SK-N-SH (cell line): ENCODE results near the gene OTC. TPM values are rescaled to one million over a fixed set of nuclear protein-coding genes. Genes with fewer than 3 reads are reported as not detected.

Experiments
- CTCF ChIA-PET: fragments of 300-600, 350-600 bp; formaldehyde crosslinking; extraction: SDS; loops from one replicate; lab custom pipeline; 2021; lab: Yijun Ruan, JAX
- POLR2A ChIA-PET: fragments of 350-600 bp; sonication (Branson Sonifier 250); formaldehyde crosslinking; extraction: SDS; loops from one replicate; lab custom pipeline; 2020; ENCODE audit warnings: antibody characterized with exemption, inconsistent platforms; lab: Yijun Ruan, JAX
- DNase-seq: peaks from one replicate; pipeline ENCODE4 v3.0.0; 2012
- H2AFZ ChIP-seq: fragments of 200-600 bp; sonication (generic); 2 replicates; pipeline ENCODE4 v1.8.1; 2016; ENCODE audit warnings: antibody characterized with exemption, mild to moderate bottlenecking, low read depth
- H3F3A ChIP-seq: fragments of 200-600 bp; sonication (generic); replicated peaks from 2 replicates; pipeline ENCODE3; 2016; ENCODE audit warnings: antibody characterized with exemption, mild to moderate bottlenecking; ENCODE audit not compliant: insufficient read depth
- H3K27ac ChIP-seq, 2 experiments: fragments of 200-500 bp in 1 of 2; fragments of 200-600 bp in 1 of 2; sonication (Bioruptor generic) in 1 of 2; sonication (generic), shearing (Covaris generic) in 1 of 2; 2 replicates each; pipeline versions ENCODE4 v1.5.1 to v1.6.1; 2014 to 2016; ENCODE audit warnings: low read depth in 2 of 2, inconsistent platforms in 1 of 2, low read length in 1 of 2, mild to moderate bottlenecking in 1 of 2, mixed read lengths in 1 of 2
- H3K27me3 ChIP-seq: fragments of 200-600 bp; sonication (generic), shearing (Covaris generic); 2 replicates; pipeline ENCODE4 v1.6.1; 2016; ENCODE audit warnings: mixed run types; ENCODE audit not compliant: insufficient read depth
- H3K36me3 ChIP-seq, 2 experiments: fragments of 200-500 bp in 1 of 2; fragments of 200-600 bp in 1 of 2; sonication (Bioruptor generic) in 1 of 2; sonication (generic) in 1 of 2; replicated peaks in 1 of 2; 2 replicates each; pipeline versions ENCODE3 to v1.5.1; 2014 to 2016; ENCODE audit warnings: low read length in 1 of 2, mild to moderate bottlenecking in 1 of 2; ENCODE audit not compliant: insufficient read depth in 2 of 2, control insufficient read depth in 1 of 2
- H3K4me1 ChIP-seq, 2 experiments: fragments of 200-500 bp in 1 of 2; fragments of 200-600 bp in 1 of 2; sonication (Bioruptor generic) in 1 of 2; sonication (generic), shearing (Covaris generic) in 1 of 2; 2 replicates each; pipeline versions ENCODE4 v1.5.1 to v1.6.1; 2014 to 2016; ENCODE audit warnings: low read depth in 1 of 2, low read length in 1 of 2, mixed run types in 1 of 2; ENCODE audit not compliant: insufficient read depth in 2 of 2, control insufficient read depth in 1 of 2
- H3K4me2 ChIP-seq: fragments of 200-600 bp; sonication (generic), shearing (Covaris generic); 2 replicates; pipeline ENCODE4 v1.6.1; 2017; ENCODE audit warnings: mixed run types
- H3K4me3 ChIP-seq, 2 experiments: fragments of 200-500 bp in 1 of 2; fragments of 200-600 bp in 1 of 2; sonication (Bioruptor generic) in 1 of 2; sonication (generic), shearing (Covaris generic) in 1 of 2; 2 replicates each; pipeline versions ENCODE4 v1.5.1 to v1.8.1; 2014 to 2016; ENCODE audit warnings: low read depth in 2 of 2, inconsistent platforms in 1 of 2, low read length in 1 of 2, mild to moderate bottlenecking in 1 of 2, mixed read lengths in 1 of 2, moderate library complexity in 1 of 2
- H3K79me2 ChIP-seq: fragments of 200-600 bp; sonication (generic); 2 replicates; pipeline ENCODE4 v1.8.1; 2017; ENCODE audit warnings: mild to moderate bottlenecking; ENCODE audit not compliant: insufficient read depth
- H3K9ac ChIP-seq: fragments of 200-600 bp; sonication (generic); 2 replicates; pipeline ENCODE4 v1.6.1; 2017; ENCODE audit warnings: mixed run types
- H3K9me2 ChIP-seq: fragments of 200-600 bp; sonication (generic); 2 replicates; pipeline ENCODE4 v1.6.1; 2017; ENCODE audit warnings: mixed run types
- H3K9me3 ChIP-seq: fragments of 200-600 bp; sonication (generic); 2 replicates; pipeline ENCODE4 v1.6.1; 2017; ENCODE audit warnings: mixed run types, mild to moderate bottlenecking, moderate library complexity
- H4K20me1 ChIP-seq: fragments of 200-600 bp; sonication (generic); 2 replicates; pipeline ENCODE4 v1.6.1; 2017; ENCODE audit warnings: mild to moderate bottlenecking, mixed run types; ENCODE audit not compliant: insufficient read depth
- CHD2 ChIP-seq: fragments of 150-350 bp; IDR thresholded peaks from 2 replicates; pipeline ENCODE4 v1.6.1; 2018; ENCODE audit warnings: low read length; ENCODE audit not compliant: partially characterized antibody
- ELF1 ChIP-seq: IDR thresholded peaks from 2 replicates; pipeline ENCODE4 v1.4.0; 2012
- FOXJ3 ChIP-seq: sonication (generic); formaldehyde crosslinking; IDR thresholded peaks from 2 replicates; pipeline ENCODE4 v1.5.1; 2020; ENCODE audit warnings: mild to moderate bottlenecking, missing genetic modification reagents
- FOXM1 ChIP-seq: IDR thresholded peaks from 2 replicates; pipeline ENCODE4 v1.4.0; 2012; ENCODE audit warnings: low read depth, mild to moderate bottlenecking
- GABPA ChIP-seq: IDR thresholded peaks from 2 replicates; pipeline ENCODE4 v1.4.0; 2012; ENCODE audit warnings: low read depth, mild to moderate bottlenecking
- GATA2 ChIP-seq: sonication (generic); formaldehyde crosslinking; IDR thresholded peaks from 2 replicates; pipeline ENCODE4 v1.5.0; 2020; ENCODE audit warnings: mild to moderate bottlenecking, missing genetic modification reagents
- JUND ChIP-seq: IDR thresholded peaks from 2 replicates; pipeline ENCODE4 v1.4.0; 2012
- NRF1 ChIP-seq: IDR thresholded peaks from 2 replicates; pipeline ENCODE4 v1.6.1; 2012; ENCODE audit warnings: low read depth, mild to moderate bottlenecking, low read length
- POLR2AphosphoS5 ChIP-seq: IDR thresholded peaks from 2 replicates; pipeline ENCODE4 v1.6.1; 2012; ENCODE audit warnings: low read depth, low read length
- RFX5 ChIP-seq: IDR thresholded peaks from 2 replicates; pipeline ENCODE4 v1.6.1; 2012; ENCODE audit warnings: mild to moderate bottlenecking, improper control_type of control experiment, low read length
- RXRA ChIP-seq: IDR thresholded peaks from 2 replicates; pipeline ENCODE4 v1.4.0; 2012; ENCODE audit warnings: low read depth, mild to moderate bottlenecking, borderline replicate concordance
- SMC3 ChIP-seq: IDR thresholded peaks from 2 replicates; pipeline ENCODE4 v1.6.1; 2012; ENCODE audit warnings: low read depth, low read length, improper control_type of control experiment
- TAF1 ChIP-seq: IDR thresholded peaks from 2 replicates; pipeline ENCODE4 v1.6.1; 2012; ENCODE audit warnings: low read depth, mild to moderate bottlenecking, low read length, moderate library complexity, borderline replicate concordance
- WGBS: methylation state at CpG from one replicate; pipeline ENCODE4 v1.1.6; 2017; ENCODE audit warnings: low lambda C conversion rate; 5-methylcytosine and 5-hydroxymethylcytosine counted together
- polyA plus RNA-seq, 3 experiments: library from polyadenylated mRNA; depleted of rRNA; stranded (reverse); fragments of >200 nt; gene quantifications; 2 replicates each; pipeline ENCODE4 v1.2.3, GENCODE V29; 2012
- TF ChIP-seq, protein P1 (sequence below): IDR thresholded peaks from 2 replicates; pipeline ENCODE4; 2012
- TF ChIP-seq, protein P2 (sequence below): fragments of 200-600 bp; sonication (generic); IDR thresholded peaks from 2 replicates; pipeline ENCODE4 v1.6.1; 2017; ENCODE audit warnings: antibody characterized with exemption, mild to moderate bottlenecking, moderate library complexity
- TF ChIP-seq, protein P3 (sequence below): IDR thresholded peaks from 2 replicates; pipeline ENCODE4 v1.4.0; 2012; ENCODE audit warnings: low read depth, borderline replicate concordance
- TF ChIP-seq, protein P4 (sequence below): IDR thresholded peaks from 2 replicates; pipeline ENCODE4 v1.4.0; 2012; ENCODE audit warnings: low read depth

Gene OTC
- polyA plus RNA-seq, 1 of the 3 experiments (the other 2 are of a cell fraction) = not detected

DNA sequence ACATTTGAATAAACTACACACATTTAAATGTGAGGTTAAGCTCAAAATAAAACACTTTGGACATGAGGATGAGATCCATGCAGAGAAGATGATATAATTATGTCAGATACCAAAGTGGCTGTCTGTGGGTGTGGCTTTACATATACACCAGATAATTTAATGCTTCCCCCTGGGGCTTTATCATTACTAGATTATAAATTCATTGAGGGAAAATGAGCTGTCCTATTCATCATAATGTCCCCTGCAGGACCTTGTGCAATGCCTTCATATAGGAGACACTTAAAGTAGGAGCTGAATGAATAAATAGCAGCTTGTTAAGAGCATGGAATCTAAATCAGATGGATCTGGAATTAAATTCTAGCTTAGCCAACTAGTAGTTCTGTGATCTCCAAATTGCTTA is 49.7 kb downstream of the OTC start (continued):
- TF ChIP-seq POLR2AphosphoS5 = no peak
- TF ChIP-seq, protein P1, sequence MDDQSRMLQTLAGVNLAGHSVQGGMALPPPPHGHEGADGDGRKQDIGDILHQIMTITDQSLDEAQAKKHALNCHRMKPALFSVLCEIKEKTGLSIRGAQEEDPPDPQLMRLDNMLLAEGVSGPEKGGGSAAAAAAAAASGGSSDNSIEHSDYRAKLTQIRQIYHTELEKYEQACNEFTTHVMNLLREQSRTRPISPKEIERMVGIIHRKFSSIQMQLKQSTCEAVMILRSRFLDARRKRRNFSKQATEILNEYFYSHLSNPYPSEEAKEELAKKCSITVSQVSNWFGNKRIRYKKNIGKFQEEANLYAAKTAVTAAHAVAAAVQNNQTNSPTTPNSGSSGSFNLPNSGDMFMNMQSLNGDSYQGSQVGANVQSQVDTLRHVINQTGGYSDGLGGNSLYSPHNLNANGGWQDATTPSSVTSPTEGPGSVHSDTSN = no peak
- TF ChIP-seq ELF1 = no peak
- no peak for TF ChIP-seq JUND
- TF ChIP-seq FOXJ3 (CRISPR knock-in tag) = no peak
- TF ChIP-seq SMC3 = no peak
- no peak for TF ChIP-seq RXRA

DNA sequence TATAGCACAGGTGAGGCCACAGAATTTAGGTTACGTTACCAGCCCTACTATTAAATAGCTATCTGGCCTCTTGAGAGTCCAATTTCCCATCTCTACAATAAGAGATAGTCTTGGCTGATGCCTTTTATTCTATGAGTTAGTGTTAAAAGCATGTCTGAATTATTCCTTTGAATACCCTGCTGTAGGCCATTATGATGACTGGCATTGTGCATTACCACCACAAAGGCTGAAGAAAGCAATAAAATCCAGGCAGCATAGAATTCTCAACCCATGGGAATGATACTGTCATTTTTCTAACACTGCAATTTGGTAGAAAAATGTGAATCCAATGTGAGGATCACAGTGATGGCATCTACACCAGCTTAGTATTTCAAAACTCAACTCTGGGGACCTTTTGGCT is 51.4 kb downstream of the OTC start:
- 13% methylated on average over 1 of the region's 1 CpG for WGBS

More for the DNA sequence above, 51.4 kb downstream of the OTC start:
- H4K20me1 ChIP-seq = no peaks in the 10 kb centered on the region
- H3K9me3 ChIP-seq = no peaks in the 10 kb centered on the region
- ChIA-PET POLR2A (no interaction called here), CTCF (no interaction called here)
- no peak overlapping the region for H2AFZ ChIP-seq
- H3K79me2 ChIP-seq = no peaks in the 10 kb centered on the region
- peaks cover 0 to 3% of the 10 kb centered on the region in 2 experiments; a peak in 1 of 4 replicates for H3K4me1 ChIP-seq
- no peak overlapping the region for H3K4me3 ChIP-seq
- no peaks in the 10 kb centered on the region for H3K9me2 ChIP-seq
- TF ChIP-seq, protein P2, sequence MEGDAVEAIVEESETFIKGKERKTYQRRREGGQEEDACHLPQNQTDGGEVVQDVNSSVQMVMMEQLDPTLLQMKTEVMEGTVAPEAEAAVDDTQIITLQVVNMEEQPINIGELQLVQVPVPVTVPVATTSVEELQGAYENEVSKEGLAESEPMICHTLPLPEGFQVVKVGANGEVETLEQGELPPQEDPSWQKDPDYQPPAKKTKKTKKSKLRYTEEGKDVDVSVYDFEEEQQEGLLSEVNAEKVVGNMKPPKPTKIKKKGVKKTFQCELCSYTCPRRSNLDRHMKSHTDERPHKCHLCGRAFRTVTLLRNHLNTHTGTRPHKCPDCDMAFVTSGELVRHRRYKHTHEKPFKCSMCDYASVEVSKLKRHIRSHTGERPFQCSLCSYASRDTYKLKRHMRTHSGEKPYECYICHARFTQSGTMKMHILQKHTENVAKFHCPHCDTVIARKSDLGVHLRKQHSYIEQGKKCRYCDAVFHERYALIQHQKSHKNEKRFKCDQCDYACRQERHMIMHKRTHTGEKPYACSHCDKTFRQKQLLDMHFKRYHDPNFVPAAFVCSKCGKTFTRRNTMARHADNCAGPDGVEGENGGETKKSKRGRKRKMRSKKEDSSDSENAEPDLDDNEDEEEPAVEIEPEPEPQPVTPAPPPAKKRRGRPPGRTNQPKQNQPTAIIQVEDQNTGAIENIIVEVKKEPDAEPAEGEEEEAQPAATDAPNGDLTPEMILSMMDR = no peak
- no peak for TF ChIP-seq FOXM1
- TF ChIP-seq TAF1 = no peak
- TF ChIP-seq, protein P1 = no peak
- TF ChIP-seq, protein P3, sequence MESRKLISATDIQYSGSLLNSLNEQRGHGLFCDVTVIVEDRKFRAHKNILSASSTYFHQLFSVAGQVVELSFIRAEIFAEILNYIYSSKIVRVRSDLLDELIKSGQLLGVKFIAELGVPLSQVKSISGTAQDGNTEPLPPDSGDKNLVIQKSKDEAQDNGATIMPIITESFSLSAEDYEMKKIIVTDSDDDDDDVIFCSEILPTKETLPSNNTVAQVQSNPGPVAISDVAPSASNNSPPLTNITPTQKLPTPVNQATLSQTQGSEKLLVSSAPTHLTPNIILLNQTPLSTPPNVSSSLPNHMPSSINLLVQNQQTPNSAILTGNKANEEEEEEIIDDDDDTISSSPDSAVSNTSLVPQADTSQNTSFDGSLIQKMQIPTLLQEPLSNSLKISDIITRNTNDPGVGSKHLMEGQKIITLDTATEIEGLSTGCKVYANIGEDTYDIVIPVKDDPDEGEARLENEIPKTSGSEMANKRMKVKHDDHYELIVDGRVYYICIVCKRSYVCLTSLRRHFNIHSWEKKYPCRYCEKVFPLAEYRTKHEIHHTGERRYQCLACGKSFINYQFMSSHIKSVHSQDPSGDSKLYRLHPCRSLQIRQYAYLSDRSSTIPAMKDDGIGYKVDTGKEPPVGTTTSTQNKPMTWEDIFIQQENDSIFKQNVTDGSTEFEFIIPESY = no peak
- no peak for TF ChIP-seq GABPA
- no peak for TF ChIP-seq ELF1
- TF ChIP-seq NRF1 = no peak
- TF ChIP-seq, protein P4, sequence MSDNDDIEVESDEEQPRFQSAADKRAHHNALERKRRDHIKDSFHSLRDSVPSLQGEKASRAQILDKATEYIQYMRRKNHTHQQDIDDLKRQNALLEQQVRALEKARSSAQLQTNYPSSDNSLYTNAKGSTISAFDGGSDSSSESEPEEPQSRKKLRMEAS = no peak
- TF ChIP-seq CHD2 = no peak
- TF ChIP-seq GATA2 (CRISPR knock-in tag) = no peak
- no peak for TF ChIP-seq RFX5
- no peak for TF ChIP-seq FOXJ3 (CRISPR knock-in tag)
- no peak for DNase-seq
- no peak overlapping the region for H3K9ac ChIP-seq
- H3K36me3 ChIP-seq = no peaks in the 10 kb centered on the region
- H3K4me2 ChIP-seq = no peak overlapping the region
- H3F3A ChIP-seq = no peaks in the 10 kb centered on the region
- H3K27me3 ChIP-seq = peaks cover 9% of the 10 kb centered on the region; the same call in 1 of the 2 replicates
- H3K27ac ChIP-seq = no peak overlapping the region
